ENCODE results near the gene DDX55. TPM values are rescaled to one million over a fixed set of nuclear protein-coding genes. Genes with fewer than 3 reads are reported as not detected.
A peak's percentile ranks its signal among the peaks of the same experiment; 100 is the strongest.

The DDX55 gene
- total and polyA plus RNA-seq, 3 experiments from 2014 or later, result 21.1 to 53.4 (median 46.2) TPM

- DNase-seq, result no peak
- peaks cover 4 to 57% (median 16%) of the 10 kb centered on the region in 3 donors for H3K36me3 Mint-ChIP-seq
- peaks cover 0 to 9% (median 3%) of the 10 kb centered on the region in 3 donors for H3K4me1 Mint-ChIP-seq
- Histone ChIP-seq H3K36me3 (ENCODE audit: insufficient read depth, low read length) (peaks cover 9% of the 10 kb centered on the region), H3K27me3 (ENCODE audit: insufficient read depth, low read length, poor library complexity, severe bottlenecking) (no peaks in the 10 kb centered on the region), H3K27ac (ENCODE audit: low read depth, low read length) (no peak overlapping the region), H3K4me1 (ENCODE audit: insufficient read depth, low read length) (no peaks in the 10 kb centered on the region), H3K9me3 (ENCODE audit: low read length) (no peaks in the 10 kb centered on the region), H3K4me3 (ENCODE audit: low read length) (no peak overlapping the region)
- no peak overlapping the region for H3K4me3 Mint-ChIP-seq
- peak overlapping the region in 2 of 8 donors; percentile 11 to 26 for H3K27ac Mint-ChIP-seq
- no peaks in the 10 kb centered on the region for H3K27me3 Mint-ChIP-seq
- POLR2A ChIA-PET, result no interaction called here
- no peaks in the 10 kb centered on the region for H3K9me3 Mint-ChIP-seq
- CTCF ChIA-PET, result no interaction called here
Observed at GRCh38 chr12:123643911-123644310, 42.0 kb downstream of the DDX55 start.

- Mint-ChIP-seq H3K4me3 (no peak overlapping the region), H3K4me1 (peaks cover 0 to 6% (median 1%) of the 10 kb centered on the region in 3 donors), H3K9me3 (no peaks in the 10 kb centered on the region), H3K27ac (no peak overlapping the region), H3K36me3 (peaks cover 4 to 64% (median 16%) of the 10 kb centered on the region in 3 donors), H3K27me3 (no peaks in the 10 kb centered on the region)
- ChIA-PET CTCF (interaction anchor here (0.5 to 1.1 kb wide), 2 partner anchors 11 to 1972 kb away, joined by 3 to 4 read pairs; no protein-coding TSS in a partner anchor), POLR2A (interaction anchor here (0.6 kb wide), 1 partner anchor 147 kb away, joined by 5 read pairs; no protein-coding TSS in a partner anchor)
- Histone ChIP-seq H3K27me3 (ENCODE audit: insufficient read depth, low read length, poor library complexity, severe bottlenecking) (no peaks in the 10 kb centered on the region), H3K9me3 (ENCODE audit: low read length) (no peaks in the 10 kb centered on the region), H3K36me3 (ENCODE audit: insufficient read depth, low read length) (peaks cover 16% of the 10 kb centered on the region), H3K4me3 (ENCODE audit: low read length) (no peak overlapping the region), H3K4me1 (ENCODE audit: insufficient read depth, low read length) (no peaks in the 10 kb centered on the region), H3K27ac (ENCODE audit: low read depth, low read length) (no peak overlapping the region)
- no peak for DNase-seq
Observed at GRCh38 chr12:123645380-123645779, 43.5 kb downstream of the DDX55 start.

- ChIA-PET POLR2A (interaction anchor here (0.5 to 0.6 kb wide), 2 partner anchors 63 to 146 kb away, joined by 3 to 5 read pairs; no protein-coding TSS in a partner anchor), CTCF (no interaction called here)
- Mint-ChIP-seq H3K4me1 (peaks cover 0 to 6% (median 1%) of the 10 kb centered on the region in 3 donors), H3K27ac (no peak overlapping the region), H3K9me3 (no peaks in the 10 kb centered on the region), H3K4me3 (no peak overlapping the region), H3K27me3 (no peaks in the 10 kb centered on the region), H3K36me3 (peaks cover 4 to 66% (median 18%) of the 10 kb centered on the region in 3 donors)
- Histone ChIP-seq H3K4me1 (ENCODE audit: insufficient read depth, low read length) (no peaks in the 10 kb centered on the region), H3K4me3 (ENCODE audit: low read length) (no peak overlapping the region), H3K27me3 (ENCODE audit: insufficient read depth, low read length, poor library complexity, severe bottlenecking) (no peaks in the 10 kb centered on the region), H3K27ac (ENCODE audit: low read depth, low read length) (no peak overlapping the region), H3K36me3 (ENCODE audit: insufficient read depth, low read length) (peaks cover 16% of the 10 kb centered on the region), H3K9me3 (ENCODE audit: low read length) (no peaks in the 10 kb centered on the region)
- no peak for DNase-seq
Observed at GRCh38 chr12:123645878-123646277, 44.0 kb downstream of the DDX55 start.

- Mint-ChIP-seq H3K36me3 (peaks cover 8 to 65% (median 24%) of the 10 kb centered on the region in 3 donors), H3K27ac (peak overlapping the region in 1 of 8 donors; percentile 67), H3K4me3 (no peak overlapping the region), H3K9me3 (no peaks in the 10 kb centered on the region), H3K27me3 (no peaks in the 10 kb centered on the region), H3K4me1 (peaks cover 0 to 4% (median 1%) of the 10 kb centered on the region in 3 donors)
- H3K9me3 ChIP-seq (ENCODE audit: low read length), result no peaks in the 10 kb centered on the region
- DNase-seq, result no peak
- no peak overlapping the region for H3K27ac ChIP-seq (ENCODE audit: low read depth, low read length)
- H3K4me1 ChIP-seq (ENCODE audit: insufficient read depth, low read length), result no peaks in the 10 kb centered on the region
- no peak overlapping the region for H3K4me3 ChIP-seq (ENCODE audit: low read length)
- ChIA-PET CTCF (no interaction called here), POLR2A (no interaction called here)
- peaks cover 11% of the 10 kb centered on the region for H3K36me3 ChIP-seq (ENCODE audit: insufficient read depth, low read length)
- H3K27me3 ChIP-seq (ENCODE audit: insufficient read depth, low read length, poor library complexity, severe bottlenecking), result no peaks in the 10 kb centered on the region
Observed at GRCh38 chr12:123648401-123648800, 46.5 kb downstream of the DDX55 start.

GRCh38 chr12:123654129-123654701, 52.3 kb downstream of the DDX55 start:
- Mint-ChIP-seq H3K4me1 (peaks cover 0 to 2% (median 0%) of the 10 kb centered on the region in 3 donors), H3K27ac (peak overlapping the region in 1 of 8 donors; percentile 22), H3K9me3 (no peaks in the 10 kb centered on the region), H3K36me3 (peaks cover 9 to 73% (median 23%) of the 10 kb centered on the region in 3 donors), H3K27me3 (no peaks in the 10 kb centered on the region), H3K4me3 (no peak overlapping the region)
- no peaks in the 10 kb centered on the region for H3K4me1 ChIP-seq (ENCODE audit: insufficient read depth, low read length)
- ChIA-PET POLR2A (no interaction called here), CTCF (no interaction called here)
- no peaks in the 10 kb centered on the region for H3K27me3 ChIP-seq (ENCODE audit: insufficient read depth, low read length, poor library complexity, severe bottlenecking)
- H3K36me3 ChIP-seq (ENCODE audit: insufficient read depth, low read length), result peaks cover 13% of the 10 kb centered on the region
- no peak overlapping the region for H3K4me3 ChIP-seq (ENCODE audit: low read length)
- H3K9me3 ChIP-seq (ENCODE audit: low read length), result no peaks in the 10 kb centered on the region
- no peak overlapping the region for H3K27ac ChIP-seq (ENCODE audit: low read depth, low read length)
- no peak for DNase-seq

GRCh38 chr12:123655420-123655819, 53.5 kb downstream of the DDX55 start:
- H3K9me3 ChIP-seq (ENCODE audit: low read length), result no peaks in the 10 kb centered on the region
- H3K9me3 Mint-ChIP-seq, result no peaks in the 10 kb centered on the region
- no peak overlapping the region for H3K4me3 ChIP-seq (ENCODE audit: low read length)
- no peak overlapping the region for H3K4me3 Mint-ChIP-seq
- DNase-seq, result no peak
- no peaks in the 10 kb centered on the region for H3K27me3 Mint-ChIP-seq
- no peaks in the 10 kb centered on the region for H3K27me3 ChIP-seq (ENCODE audit: insufficient read depth, low read length, poor library complexity, severe bottlenecking)
- ChIA-PET POLR2A (no interaction called here), CTCF (interaction anchor here (1.6 kb wide), 1 partner anchor 11 kb away, joined by 4 read pairs; no protein-coding TSS in a partner anchor)
- H3K36me3 Mint-ChIP-seq, result peaks cover 9 to 74% (median 24%) of the 10 kb centered on the region in 3 donors
- peaks cover 15% of the 10 kb centered on the region for H3K36me3 ChIP-seq (ENCODE audit: insufficient read depth, low read length)
- H3K27ac Mint-ChIP-seq, result no peak overlapping the region
- H3K27ac ChIP-seq (ENCODE audit: low read depth, low read length), result no peak overlapping the region
- peaks cover 2 to 8% (median 5%) of the 10 kb centered on the region in 3 donors for H3K4me1 Mint-ChIP-seq
- no peaks in the 10 kb centered on the region for H3K4me1 ChIP-seq (ENCODE audit: insufficient read depth, low read length)

GRCh38 chr12:123656392-123656791, 54.5 kb downstream of the DDX55 start:
- no peaks in the 10 kb centered on the region for H3K27me3 Mint-ChIP-seq
- peaks cover 2 to 8% (median 5%) of the 10 kb centered on the region in 3 donors for H3K4me1 Mint-ChIP-seq
- ChIA-PET POLR2A (no interaction called here), CTCF (interaction anchor here (1.6 kb wide), 1 partner anchor 12 kb away, joined by 4 read pairs; no protein-coding TSS in a partner anchor)
- peak overlapping the region in 1 of 8 donors; percentile 44 for H3K27ac Mint-ChIP-seq
- H3K4me3 ChIP-seq (ENCODE audit: low read length), result no peak overlapping the region
- no peak for DNase-seq
- H3K4me1 ChIP-seq (ENCODE audit: insufficient read depth, low read length), result no peaks in the 10 kb centered on the region
- no peaks in the 10 kb centered on the region for H3K9me3 Mint-ChIP-seq
- peaks cover 15% of the 10 kb centered on the region for H3K36me3 ChIP-seq (ENCODE audit: insufficient read depth, low read length)
- peaks cover 9 to 70% (median 21%) of the 10 kb centered on the region in 3 donors for H3K36me3 Mint-ChIP-seq
- no peak overlapping the region for H3K27ac ChIP-seq (ENCODE audit: low read depth, low read length)
- no peaks in the 10 kb centered on the region for H3K9me3 ChIP-seq (ENCODE audit: low read length)
- H3K4me3 Mint-ChIP-seq, result no peak overlapping the region
- no peaks in the 10 kb centered on the region for H3K27me3 ChIP-seq (ENCODE audit: insufficient read depth, low read length, poor library complexity, severe bottlenecking)

GRCh38 chr12:123657211-123657610, 55.3 kb downstream of the DDX55 start:
- Mint-ChIP-seq H3K27me3 (no peaks in the 10 kb centered on the region), H3K4me1 (peaks cover 2 to 8% (median 5%) of the 10 kb centered on the region in 3 donors), H3K9me3 (no peaks in the 10 kb centered on the region), H3K27ac (peak overlapping the region in 2 of 8 donors; percentile 3 to 78), H3K36me3 (peaks cover 5 to 65% (median 18%) of the 10 kb centered on the region in 3 donors), H3K4me3 (no peak overlapping the region)
- POLR2A ChIA-PET, result no interaction called here
- peaks cover 15% of the 10 kb centered on the region for H3K36me3 ChIP-seq (ENCODE audit: insufficient read depth, low read length)
- no peak for DNase-seq
- CTCF ChIA-PET, result no interaction called here
- no peaks in the 10 kb centered on the region for H3K4me1 ChIP-seq (ENCODE audit: insufficient read depth, low read length)
- no peaks in the 10 kb centered on the region for H3K27me3 ChIP-seq (ENCODE audit: insufficient read depth, low read length, poor library complexity, severe bottlenecking)
- H3K4me3 ChIP-seq (ENCODE audit: low read length), result no peak overlapping the region
- no peaks in the 10 kb centered on the region for H3K9me3 ChIP-seq (ENCODE audit: low read length)
- no peak overlapping the region for H3K27ac ChIP-seq (ENCODE audit: low read depth, low read length)

Data from CD8-positive, alpha-beta memory T cell (primary cell).